ENCODE data around the gene PFDN2. TPM values are rescaled to one million over a fixed set of nuclear protein-coding genes. Genes with fewer than 3 reads are reported as not detected.
"Not testable (repeated sequence)": the region's sequence is repeated elsewhere in the genome, so short reads cannot be mapped to it uniquely, and the experiment has no call there.

PFDN2 gene
- total RNA-seq, 2 experiments from 2014 or later, result 76.6 to 78.8 TPM

GRCh38 chr1:161063936-161064335 lies 53.9 kb downstream of the PFDN2 start:
- H3K27me3 Mint-ChIP-seq, DNase-seq, H3K9me3 Mint-ChIP-seq: not testable (repeated sequence)
- Mint-ChIP-seq H3K36me3 (ENCODE audit: low read depth) (peaks cover 75% of the 10 kb centered on the region), H3K4me1 (peaks cover 68% of the 10 kb centered on the region), H3K4me3 (peak overlapping the region; percentile 54), H3K27ac (peak overlapping the region; percentile 65)
- ChIA-PET CTCF (interaction anchor here (1.4 kb wide), 1 partner anchor 9 kb away, joined by 5 read pairs; no protein-coding TSS in a partner anchor), POLR2A (interaction anchor here (8.5 kb wide), 1 partner anchor 16 kb away, joined by 293 read pairs; the partner anchor contains the start of gene USF1)

- CTCF ChIA-PET, result interaction anchor here (1.3 kb wide), 1 partner anchor 36 kb away, joined by 7 read pairs; no protein-coding TSS in a partner anchor
These were observed 56.4 kb downstream of the PFDN2 start for GRCh38 chr1:161061419-161061818.

GRCh38 chr1:161059293-161059692 lies 58.5 kb downstream of the PFDN2 start:
- Mint-ChIP-seq H3K36me3 (ENCODE audit: low read depth) (peaks cover 70% of the 10 kb centered on the region), H3K4me1 (peaks cover 54% of the 10 kb centered on the region), H3K9me3 (no peaks in the 10 kb centered on the region), H3K4me3 (no peak overlapping the region), H3K27ac (no peak overlapping the region), H3K27me3 (no peaks in the 10 kb centered on the region)
- ChIA-PET CTCF (interaction anchor here (1.6 kb wide), 1 partner anchor 14 kb away, joined by 5 read pairs; the partner anchor contains the start of gene USF1), POLR2A (interaction anchor here (0.9 to 2.2 kb wide), 4 partner anchors 10 to 14 kb away, joined by 3 to 16 read pairs (median 8); partner anchors contain the start of genes ARHGAP30 and USF1)
- no peak for DNase-seq

More at GRCh38 chr1:161061419-161061818, 56.4 kb downstream of the PFDN2 start:
- Mint-ChIP-seq H3K4me1 (peaks cover 65% of the 10 kb centered on the region), H3K4me3 (no peak overlapping the region), H3K9me3 (no peaks in the 10 kb centered on the region), H3K27me3 (no peaks in the 10 kb centered on the region), H3K27ac (no peak overlapping the region), H3K36me3 (ENCODE audit: low read depth) (peaks cover 63% of the 10 kb centered on the region)
- POLR2A ChIA-PET, result no interaction called here
- no peak for DNase-seq

- no peaks in the 10 kb centered on the region for H3K9me3 Mint-ChIP-seq
- POLR2A ChIA-PET, result interaction anchor here (1.2 to 2.2 kb wide), 4 partner anchors 9 to 13 kb away, joined by 3 to 8 read pairs (median 4); partner anchors contain the start of gene USF1
- peaks cover 35% of the 10 kb centered on the region for H3K4me1 Mint-ChIP-seq
- no peak overlapping the region for H3K27ac Mint-ChIP-seq
- CTCF ChIA-PET, result interaction anchor here (0.6 to 2.5 kb wide), 10 partner anchors 10 to 286 kb away, joined by 3 to 14 read pairs (median 4); partner anchors contain the start of genes TSTD1 and USF1
- H3K27me3 Mint-ChIP-seq, result no peaks in the 10 kb centered on the region
- no peak overlapping the region for H3K4me3 Mint-ChIP-seq
- H3K36me3 Mint-ChIP-seq (ENCODE audit: low read depth), result peaks cover 79% of the 10 kb centered on the region
- no peak for DNase-seq
These were observed 63.0 kb downstream of the PFDN2 start for GRCh38 chr1:161054805-161055204.

DNA sequence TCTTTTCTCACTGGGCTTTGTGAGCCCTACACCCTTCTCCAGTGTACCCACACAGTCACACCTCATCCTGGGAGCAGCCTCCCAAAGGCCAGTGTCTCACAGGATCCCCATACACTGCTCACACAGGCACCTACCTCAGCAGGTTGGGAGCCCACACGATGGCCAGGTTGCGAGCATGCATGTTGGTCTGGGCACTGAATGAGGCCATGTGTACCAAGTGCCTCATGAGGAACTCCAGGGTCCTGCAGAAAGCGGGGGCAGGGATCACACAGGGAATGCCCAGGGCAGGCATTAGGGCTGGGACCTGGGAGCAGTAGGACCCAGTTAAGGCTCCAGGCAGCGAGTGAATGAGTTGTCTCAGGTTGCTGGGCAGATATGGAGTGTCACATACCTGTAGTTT lies 63.6 kb downstream of the PFDN2 start:
- H3K9me3 Mint-ChIP-seq, result no peaks in the 10 kb centered on the region
- peaks cover 29% of the 10 kb centered on the region for H3K4me1 Mint-ChIP-seq
- DNase-seq, result no peak
- CTCF ChIA-PET, result interaction anchor here (0.7 to 2.5 kb wide), 6 partner anchors 9 to 217 kb away, joined by 3 to 14 read pairs (median 3); partner anchors contain the start of gene USF1
- POLR2A ChIA-PET, result interaction anchor here (1.2 to 2.2 kb wide), 4 partner anchors 8 to 14 kb away, joined by 3 to 8 read pairs (median 4); partner anchors contain the start of gene USF1
- no peak overlapping the region for H3K27ac Mint-ChIP-seq
- H3K4me3 Mint-ChIP-seq, result no peak overlapping the region
- H3K27me3 Mint-ChIP-seq, result no peaks in the 10 kb centered on the region
- peaks cover 79% of the 10 kb centered on the region for H3K36me3 Mint-ChIP-seq (ENCODE audit: low read depth)

DNA sequence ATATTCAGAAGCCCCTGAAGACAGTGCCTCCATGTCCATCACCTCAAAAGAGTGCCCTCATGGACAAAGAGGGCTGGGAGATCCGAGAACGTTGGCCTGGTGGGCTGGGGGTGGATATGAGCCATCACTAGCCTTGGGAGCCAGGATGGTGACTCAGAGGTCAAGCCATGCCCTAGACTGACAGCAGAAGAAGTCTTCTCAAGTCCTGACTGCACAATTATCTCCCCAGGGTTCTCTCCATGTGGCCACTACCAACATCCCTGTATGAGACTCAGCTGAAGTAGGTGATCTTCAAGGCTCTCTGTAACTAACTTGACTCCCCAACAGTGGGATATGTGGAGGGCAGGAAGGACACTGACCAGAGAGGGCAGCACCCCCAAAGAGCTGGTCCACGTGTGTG lies 64.9 kb downstream of the PFDN2 start:
- CTCF ChIA-PET, result no interaction called here
- no peak overlapping the region for H3K4me3 Mint-ChIP-seq
- no peaks in the 10 kb centered on the region for H3K27me3 Mint-ChIP-seq
- no peak overlapping the region for H3K27ac Mint-ChIP-seq
- no peaks in the 10 kb centered on the region for H3K9me3 Mint-ChIP-seq
- peaks cover 35% of the 10 kb centered on the region for H3K4me1 Mint-ChIP-seq
- DNase-seq, result no peak
- peaks cover 88% of the 10 kb centered on the region for H3K36me3 Mint-ChIP-seq (ENCODE audit: low read depth)
- POLR2A ChIA-PET, result interaction anchor here (2.2 to 10.1 kb wide), 2 partner anchors 12 to 15 kb away, joined by 4 to 293 read pairs; partner anchors contain the start of gene ARHGAP30

DNA sequence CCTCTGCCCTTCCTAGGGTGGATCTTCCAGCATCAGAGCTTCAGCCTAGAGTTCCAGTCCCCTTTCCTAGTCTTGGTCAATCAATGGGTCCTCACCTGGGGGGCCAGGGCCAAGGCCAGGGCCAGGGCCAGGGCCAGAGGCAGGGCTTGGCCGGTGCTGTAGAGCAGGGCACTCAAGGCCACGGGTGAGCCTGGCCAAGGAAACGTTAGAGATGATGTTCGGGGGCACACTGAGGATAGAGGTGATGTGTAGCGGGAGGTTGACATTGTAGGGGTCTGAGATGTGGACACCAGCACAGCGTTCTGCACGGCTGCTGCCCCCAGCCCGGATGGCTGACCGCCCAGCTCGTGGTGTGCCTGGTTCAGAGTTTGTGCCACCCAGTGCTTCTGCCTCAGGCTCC lies 66.6 kb downstream of the PFDN2 start:
- Mint-ChIP-seq H3K9me3 (no peaks in the 10 kb centered on the region), H3K27ac (no peak overlapping the region), H3K27me3 (no peaks in the 10 kb centered on the region), H3K4me1 (peaks cover 37% of the 10 kb centered on the region), H3K36me3 (ENCODE audit: low read depth) (peaks cover 89% of the 10 kb centered on the region), H3K4me3 (no peak overlapping the region)
- ChIA-PET POLR2A (interaction anchor here (1.3 to 10.1 kb wide), 3 partner anchors 10 to 81 kb away, joined by 3 to 293 read pairs (median 4); partner anchors contain the start of genes ARHGAP30 and DEDD), CTCF (interaction anchor here (1.4 kb wide), 1 partner anchor 9 kb away, joined by 3 read pairs; no protein-coding TSS in a partner anchor)
- no peak for DNase-seq

Other genes starting within 250 kb of the PFDN2 start
- not detected for gene ITLN1, start 232.9 kb downstream of the PFDN2 start, total RNA-seq
- gene ITLN2, start 163.2 kb downstream of the PFDN2 start, total RNA-seq, result not detected
- gene F11R, start 96.9 kb downstream of the PFDN2 start, total RNA-seq, result 10 to 100 TPM; 13.9 to 16.2 TPM
- 10 to 100 TPM; 56.1 to 63.8 TPM for gene TSTD1, start 79.1 kb downstream of the PFDN2 start, total RNA-seq
- gene USF1, start 72.1 kb downstream of the PFDN2 start, total RNA-seq, result 10 to 100 TPM; 67.4 to 68.0 TPM
- gene ARHGAP30, start 48.1 kb downstream of the PFDN2 start, total RNA-seq, result 100 to 1,000 TPM; 331 to 339 TPM
- not detected for gene NECTIN4, start 28.5 kb downstream of the PFDN2 start, total RNA-seq
- 1 to 10 TPM; 1.2 TPM for gene KLHDC9, start 19.7 kb downstream of the PFDN2 start, total RNA-seq
- 10 to 100 TPM; 50.8 to 51.5 TPM for gene NIT1, start 68 bp upstream of the PFDN2 start, total RNA-seq
- 10 to 100 TPM; 38.2 to 40.0 TPM for gene DEDD, start 14.6 kb upstream of the PFDN2 start, total RNA-seq
- 100 to 1,000 TPM; 103 to 113 TPM for gene UFC1, start 35.9 kb upstream of the PFDN2 start, total RNA-seq
- gene USP21, start 41.5 kb upstream of the PFDN2 start, total RNA-seq, result 10 to 100 TPM; 32.5 to 34.8 TPM
- gene PPOX, start 48.4 kb upstream of the PFDN2 start, total RNA-seq, result 10 to 100 TPM; 32.9 to 33.2 TPM
- gene B4GALT3, start 59.5 kb upstream of the PFDN2 start, total RNA-seq, result 10 to 100 TPM; 55.0 to 56.7 TPM
- 1 to 10 TPM in 1 of 2 experiments, under 1 TPM in 1; 0.83 to 1.2 TPM for gene ADAMTS4, start 81.0 kb upstream of the PFDN2 start, total RNA-seq
- 10 to 100 TPM; 83.0 to 87.3 TPM for gene NDUFS2, start 84.3 kb upstream of the PFDN2 start, total RNA-seq
- gene FCER1G, start 97.3 kb upstream of the PFDN2 start, total RNA-seq, result 1 to 10 TPM; 1.1 to 1.3 TPM
- gene APOA2, start 105.6 kb upstream of the PFDN2 start, total RNA-seq, result not detected
- gene TOMM40L, start 108.0 kb upstream of the PFDN2 start, total RNA-seq, result 10 to 100 TPM; 17.4 to 18.1 TPM
- gene NR1I3, start 120.2 kb upstream of the PFDN2 start, total RNA-seq, result not detected
- gene PCP4L1, start 140.7 kb upstream of the PFDN2 start, total RNA-seq, result under 1 TPM in 1 of 2 experiments, not detected in 1; 0.28 TPM
- gene MPZ, start 191.9 kb upstream of the PFDN2 start, total RNA-seq, result 1 to 10 TPM; 5.9 to 8.1 TPM
- gene SDHC, start 196.3 kb upstream of the PFDN2 start, total RNA-seq, result 100 to 1,000 TPM; 172 to 173 TPM
- gene CFAP126, start 249.8 kb upstream of the PFDN2 start, total RNA-seq, result not detected

Data from activated CD4-positive, alpha-beta memory T cell treated with anti-CD3 and anti-CD28 coated beads, Interleukin-2, amount 10 ng/mL, durations not matched to agents 7 days and 5 days (primary cell).